IPS DF 6.9 (cell line): ENCODE data around the gene CA5A.

Experiments used
- DNase-seq: peaks from one replicate; pipeline ENCODE4 v3.0.0-alpha.2; 2013; ENCODE audit warnings: low read depth, low spot score
- H3K27ac ChIP-seq: one replicate; pipeline ENCODE4 v1.5.1; 2013; ENCODE audit warnings: low read length, control low read depth
- H3K27me3 ChIP-seq: 2 replicates; pipeline ENCODE4 v1.6.1; 2013; ENCODE audit warnings: mild to moderate bottlenecking, low read length; ENCODE audit not compliant: control insufficient read depth, insufficient read depth
- H3K36me3 ChIP-seq: 2 replicates; pipeline ENCODE4 v1.6.1; 2013; ENCODE audit warnings: low read length; ENCODE audit not compliant: control insufficient read depth, insufficient read depth
- H3K4me1 ChIP-seq: 2 replicates; pipeline ENCODE4 v1.6.1; 2013; ENCODE audit warnings: low read length; ENCODE audit not compliant: control insufficient read depth, insufficient read depth
- H3K4me3 ChIP-seq: 2 replicates; pipeline ENCODE4 v1.5.1; 2013; ENCODE audit warnings: mild to moderate bottlenecking, low read length
- H3K9me3 ChIP-seq: 2 replicates; pipeline ENCODE4 v1.6.1; 2013; ENCODE audit warnings: low read length, inconsistent platforms; ENCODE audit not compliant: control insufficient read depth, insufficient read depth
- WGBS: extraction: QIAGEN DNeasy Blood & Tissue Kit; methylation state at CpG from one replicate; pipeline ENCODE4 v1.1.7; 2013; ENCODE audit warnings: mixed read lengths, missing lambda C conversion rate; ENCODE audit not compliant: insufficient read length, insufficient coverage; 5-methylcytosine and 5-hydroxymethylcytosine counted together

Gene CA5A

GRCh38 chr16:87955302-87956097 lies 19.2 kb upstream of the CA5A start:
- H3K4me1 ChIP-seq = peaks cover 5% of the 10 kb centered on the region; the same call in 1 of the 2 replicates
- no peak overlapping the region for H3K4me3 ChIP-seq
- WGBS = no CpG with 5 or more reads among the region's 18 CpGs

GRCh38 chr16:87954826-87955225 lies 18.5 kb upstream of the CA5A start:
- no peaks in the 10 kb centered on the region for H3K27me3 ChIP-seq
- H3K4me1 ChIP-seq = peaks cover 5% of the 10 kb centered on the region; the same call in 1 of the 2 replicates
- H3K4me3 ChIP-seq = no peak overlapping the region
- no peaks in the 10 kb centered on the region; the same call in 1 of the 2 replicates for H3K36me3 ChIP-seq
- DNase-seq = no peak
- H3K9me3 ChIP-seq = no peaks in the 10 kb centered on the region
- no CpG with 5 or more reads among the region's 15 CpGs for WGBS
- H3K27ac ChIP-seq = no peak overlapping the region

More at GRCh38 chr16:87955302-87956097, 19.2 kb upstream of the CA5A start:
- Histone ChIP-seq H3K27ac (no peak overlapping the region), H3K27me3 (no peaks in the 10 kb centered on the region), H3K9me3 (no peaks in the 10 kb centered on the region), H3K36me3 (no peaks in the 10 kb centered on the region; the same call in 1 of the 2 replicates)
- DNase-seq = no peak

GRCh38 chr16:87954361-87954760 lies 18.0 kb upstream of the CA5A start:
- H3K4me3 ChIP-seq = no peak overlapping the region
- WGBS = no CpG with 5 or more reads among the region's 14 CpGs
- no peak overlapping the region for H3K27ac ChIP-seq
- H3K36me3 ChIP-seq = no peaks in the 10 kb centered on the region; the same call in 1 of the 2 replicates
- H3K4me1 ChIP-seq = peaks cover 4% of the 10 kb centered on the region; the same call in 1 of the 2 replicates
- no peaks in the 10 kb centered on the region for H3K27me3 ChIP-seq
- no peak for DNase-seq
- H3K9me3 ChIP-seq = no peaks in the 10 kb centered on the region

- WGBS = no CpG with 5 or more reads among the region's 15 CpGs
- no peak overlapping the region for H3K4me3 ChIP-seq
- H3K27ac ChIP-seq = no peak overlapping the region
- H3K4me1 ChIP-seq = 0 out of 2 replicates have a peak, but pooled peaks cover 2% of the 10 kb centered on the region
- DNase-seq = no peak
- H3K27me3 ChIP-seq = no peaks in the 10 kb centered on the region
- H3K9me3 ChIP-seq = no peaks in the 10 kb centered on the region
- H3K36me3 ChIP-seq = no peaks in the 10 kb centered on the region
Observed at GRCh38 chr16:87953308-87954215, 17.2 kb upstream of the CA5A start.

- no CpG with 5 or more reads among the region's 16 CpGs for WGBS
- Histone ChIP-seq H3K4me3 (no peak overlapping the region), H3K36me3 (no peaks in the 10 kb centered on the region)
Observed at GRCh38 chr16:87952751-87953150, 16.4 kb upstream of the CA5A start.

GRCh38 chr16:87951552-87952538 lies 15.5 kb upstream of the CA5A start:
- Histone ChIP-seq H3K36me3 (no peaks in the 10 kb centered on the region), H3K27ac (no peak overlapping the region), H3K27me3 (no peaks in the 10 kb centered on the region), H3K9me3 (no peaks in the 10 kb centered on the region), H3K4me3 (peak overlapping the region; percentile 80), H3K4me1 (0 out of 2 replicates have a peak, but pooled peaks cover 2% of the 10 kb centered on the region)
- DNase-seq = no peak
- WGBS = no CpG with 5 or more reads among the region's 82 CpGs

More at GRCh38 chr16:87952751-87953150, 16.4 kb upstream of the CA5A start:
- 0 out of 2 replicates have a peak, but pooled peaks cover 2% of the 10 kb centered on the region for H3K4me1 ChIP-seq
- no peaks in the 10 kb centered on the region for H3K27me3 ChIP-seq
- no peak for DNase-seq
- no peak overlapping the region for H3K27ac ChIP-seq
- H3K9me3 ChIP-seq = no peaks in the 10 kb centered on the region

- no peak within 1 kb of the TSS for H3K27ac ChIP-seq
- no peaks in the 10 kb centered on the region for H3K27me3 ChIP-seq
- no peaks in the 10 kb centered on the region for H3K9me3 ChIP-seq
- H3K36me3 ChIP-seq = no peaks in the 10 kb centered on the region
- no CpG with 5 or more reads among the region's 73 CpGs for WGBS
- peaks cover 6% of the 10 kb centered on the region; the same call in 1 of the 2 replicates for H3K4me1 ChIP-seq
- H3K4me3 ChIP-seq = peak within 1 kb of the TSS; percentile 80
- peak; percentile 97 for DNase-seq
Observed at GRCh38 chr16:87950765-87951551, 14.6 kb upstream of the CA5A start, which contains the start of gene BANP. BANP (plus strand) TSS chr16:87951434; CDS start chr16:87975116, 23,682 bp downstream.

GRCh38 chr16:87949071-87949744 lies 12.9 kb upstream of the CA5A start:
- Histone ChIP-seq H3K4me1 (peaks cover 6% of the 10 kb centered on the region; the same call in 1 of the 2 replicates), H3K4me3 (no peak overlapping the region), H3K36me3 (no peaks in the 10 kb centered on the region), H3K27ac (no peak overlapping the region), H3K9me3 (no peaks in the 10 kb centered on the region), H3K27me3 (no peaks in the 10 kb centered on the region)
- no CpG with 5 or more reads among the region's 16 CpGs for WGBS
- no peak for DNase-seq

GRCh38 chr16:87948735-87949070 lies 12.4 kb upstream of the CA5A start:
- no CpG with 5 or more reads among the region's 5 CpGs for WGBS
- peaks cover 6% of the 10 kb centered on the region; the same call in 1 of the 2 replicates for H3K4me1 ChIP-seq
- no peaks in the 10 kb centered on the region for H3K9me3 ChIP-seq
- H3K27me3 ChIP-seq = no peaks in the 10 kb centered on the region
- no peak for DNase-seq
- H3K4me3 ChIP-seq = no peak overlapping the region
- H3K36me3 ChIP-seq = no peaks in the 10 kb centered on the region
- H3K27ac ChIP-seq = no peak overlapping the region
